GM19463 (cell line): Measurements from ENCODE around the gene XYLB.
"Not testable (repeated sequence)": the region's sequence is repeated elsewhere in the genome, so short reads cannot be mapped to it uniquely, and the experiment has no call there.

Experiments
- ATAC-seq: cut with Tn5 transposase; IDR thresholded peaks from one replicate; pipeline ENCODE4 v1.9.1; 2021; ENCODE audit warnings: mild to moderate bottlenecking, moderate library complexity; ENCODE audit not compliant: unreplicated experiment

The XYLB gene

GRCh38 chr3:38386992-38387750 is 40.6 kb downstream of the XYLB start:
- ATAC-seq, result no peak

- no peak for ATAC-seq
These were observed 41.3 kb downstream of the XYLB start for GRCh38 chr3:38387862-38388261.

GRCh38 chr3:38392604-38393163 is 46.1 kb downstream of the XYLB start:
- no peak for ATAC-seq

GRCh38 chr3:38396239-38396638 is 49.7 kb downstream of the XYLB start:
- no peak for ATAC-seq

GRCh38 chr3:38396861-38397260 is 50.3 kb downstream of the XYLB start:
- no peak for ATAC-seq

GRCh38 chr3:38397320-38397719 is 50.7 kb downstream of the XYLB start:
- ATAC-seq, result no peak

- no peak for ATAC-seq
These were observed 54.8 kb downstream of the XYLB start for GRCh38 chr3:38401246-38401962.

- no peak for ATAC-seq
These were observed 57.7 kb downstream of the XYLB start for GRCh38 chr3:38404286-38404685.

- ATAC-seq, result no peak
These were observed 65.0 kb downstream of the XYLB start for GRCh38 chr3:38411591-38411990.

GRCh38 chr3:38420758-38421157 is 74.2 kb downstream of the XYLB start:
- ATAC-seq, result not testable (repeated sequence)

GRCh38 chr3:38421679-38422336 is 75.2 kb downstream of the XYLB start:
- no peak for ATAC-seq

GRCh38 chr3:38426798-38427426 is 80.3 kb downstream of the XYLB start:
- ATAC-seq, result not testable (repeated sequence)

- ATAC-seq, result not testable (repeated sequence)
These were observed 86.5 kb downstream of the XYLB start for GRCh38 chr3:38432871-38433658.

GRCh38 chr3:38433661-38434060 is 87.1 kb downstream of the XYLB start:
- not testable (repeated sequence) for ATAC-seq

- ATAC-seq, result not testable (repeated sequence)
These were observed 92.0 kb downstream of the XYLB start for GRCh38 chr3:38438436-38439069.

- ATAC-seq, result not testable (repeated sequence)
These were observed 96.6 kb downstream of the XYLB start for GRCh38 chr3:38443205-38443604.

- ATAC-seq, result no peak
These were observed 99.6 kb downstream of the XYLB start for GRCh38 chr3:38446085-38446686.

- ATAC-seq, result no peak
These were observed 100.2 kb downstream of the XYLB start for GRCh38 chr3:38446812-38447211.

- no peak for ATAC-seq
These were observed 104.3 kb downstream of the XYLB start for GRCh38 chr3:38450853-38451252.
